HG03175 (cell line): ENCODE data around the gene USP48.

Source experiments
- ATAC-seq: cut with Tn5 transposase; IDR thresholded peaks from one replicate; pipeline ENCODE4 v1.9.1; 2021; ENCODE audit warnings: mild to moderate bottlenecking, moderate library complexity; ENCODE audit not compliant: unreplicated experiment

The USP48 gene

DNA sequence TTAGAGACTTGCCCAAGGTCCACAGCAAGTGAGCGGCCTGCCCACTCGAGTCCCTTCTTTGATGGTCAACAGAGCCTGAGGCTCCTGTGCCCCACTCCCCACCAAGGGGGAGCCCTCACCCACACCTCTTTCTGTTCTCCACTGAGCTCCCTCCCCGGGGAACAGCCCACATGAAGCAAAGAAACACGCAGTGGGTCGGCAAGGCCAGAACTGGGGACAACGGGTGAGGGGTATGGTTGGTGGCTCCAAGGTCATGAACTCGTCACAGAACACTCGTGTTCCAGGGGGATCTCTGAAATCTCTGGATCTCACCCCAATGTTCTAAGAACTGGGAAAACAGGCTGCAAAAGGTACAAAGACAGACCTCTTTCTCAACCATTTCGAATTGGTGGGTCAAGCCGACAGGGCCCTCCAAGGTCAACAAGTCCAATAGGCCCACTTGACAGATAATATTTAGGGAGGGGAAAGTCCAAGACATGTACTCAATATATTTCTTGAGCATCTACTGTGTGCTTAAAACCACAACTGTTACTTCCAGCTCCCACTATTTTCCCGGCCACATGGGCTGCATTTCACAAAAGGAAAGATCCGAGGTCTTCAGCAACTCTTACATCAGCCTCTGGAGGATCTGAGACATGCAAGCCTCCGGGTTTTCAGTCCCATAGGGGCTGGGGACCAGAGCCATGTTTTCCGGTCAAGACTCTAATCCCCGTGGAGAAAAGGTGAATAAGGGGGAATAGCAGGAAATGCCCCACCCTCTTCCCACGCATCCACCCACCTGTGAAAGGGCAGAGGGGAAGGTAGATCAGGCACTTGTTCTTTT, 112.7 kb downstream of the USP48 start:
- ATAC-seq, result no peak

DNA sequence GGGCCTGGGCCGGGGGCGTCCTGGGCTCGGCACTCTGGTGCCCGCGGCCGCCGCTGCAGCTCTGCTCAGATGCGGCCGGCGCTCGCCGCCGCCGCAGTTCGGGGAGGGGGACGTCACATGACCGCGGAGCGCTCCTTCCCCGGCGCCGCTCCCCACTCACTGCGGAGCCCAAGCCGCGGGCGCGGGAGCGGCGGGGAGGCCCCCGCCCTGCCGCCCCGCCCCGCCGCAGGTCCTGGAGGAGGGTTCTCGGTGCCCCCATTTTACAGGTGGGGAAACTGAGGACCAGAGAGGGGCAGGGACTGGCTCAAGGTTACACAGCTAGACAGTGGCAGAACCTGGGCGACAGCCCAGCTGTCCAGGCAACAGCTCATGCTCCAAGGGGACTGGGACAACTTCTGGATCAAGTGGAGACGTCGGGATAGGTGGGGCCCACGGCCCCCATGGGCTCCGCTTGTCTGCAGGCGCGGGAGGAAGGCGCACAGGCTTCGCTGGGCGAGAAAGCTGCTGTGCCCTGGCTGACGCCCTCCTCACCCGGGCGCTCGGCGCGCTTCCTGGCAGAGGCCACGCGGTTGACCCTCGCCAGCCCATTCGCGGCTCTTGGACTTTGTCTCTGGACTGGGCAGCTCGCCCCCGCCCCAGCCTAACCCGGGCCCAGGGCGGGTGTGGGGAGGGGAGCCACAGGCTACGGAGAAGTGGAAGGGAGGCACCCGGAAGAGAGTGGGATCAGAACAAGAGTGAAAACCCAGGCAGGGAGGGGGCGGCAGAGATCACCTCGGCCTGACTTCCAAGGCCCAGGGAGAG, 113.5 kb downstream of the USP48 start, which contains the start of gene RAP1GAP:
RAP1GAP (minus strand) TSS at position 100 of the 801 bp plus-strand sequence. CDS start 49,325 bp downstream, outside the sequence.
- ATAC-seq, result no peak

DNA sequence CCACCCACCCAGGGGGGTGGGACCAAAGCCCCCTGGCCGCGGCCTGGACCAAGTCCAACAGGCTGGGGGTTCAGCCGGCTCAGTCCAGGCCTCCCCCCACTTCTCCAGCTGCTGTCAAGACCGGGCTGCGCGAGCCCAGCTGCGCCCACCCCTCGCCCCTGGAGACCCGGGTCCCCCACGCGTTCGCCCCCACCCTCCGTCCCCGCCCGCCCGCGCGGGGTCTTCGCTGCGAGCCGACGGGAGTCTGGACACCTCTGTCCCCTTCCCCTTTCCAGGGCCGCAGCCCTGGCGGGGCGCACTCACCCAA, 114.0 kb downstream of the USP48 start:
- no peak for ATAC-seq

DNA sequence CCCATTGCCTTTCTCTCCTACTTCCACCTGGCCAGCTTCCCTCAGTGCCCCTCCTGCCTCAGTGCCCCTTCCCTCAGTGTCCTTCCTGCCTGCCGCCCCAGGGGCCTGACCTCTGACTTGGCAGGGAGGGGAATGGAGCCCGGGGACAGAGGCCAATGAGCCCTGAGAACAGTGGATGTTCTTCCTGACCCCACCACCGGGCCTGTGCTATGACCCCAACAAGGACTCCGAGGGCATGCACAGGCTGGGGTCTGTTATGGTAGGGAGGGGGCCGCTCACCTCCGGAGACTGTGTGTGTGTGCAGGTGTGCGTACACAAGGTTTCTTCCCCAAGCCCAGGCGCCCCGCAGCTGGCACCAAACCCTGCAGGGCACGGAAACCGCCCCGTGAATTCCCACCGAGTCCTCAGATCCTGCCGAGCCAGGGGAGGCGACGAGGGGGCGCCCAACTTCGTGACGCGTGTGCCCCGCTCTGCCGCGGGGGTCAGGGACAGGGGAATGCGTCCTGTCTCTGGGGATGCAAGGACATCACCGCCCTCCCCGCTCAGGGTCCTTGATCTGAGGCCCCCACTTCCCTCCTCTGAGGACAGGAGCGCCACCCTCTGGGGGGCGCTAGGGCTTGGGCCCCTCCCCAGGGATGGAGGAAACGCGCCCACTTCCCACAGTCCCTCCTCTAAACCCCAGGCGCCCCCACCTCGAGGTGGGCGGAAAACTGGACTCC, 114.6 kb downstream of the USP48 start:
- no peak for ATAC-seq

GRCh38 chr1:21667348-21668231, 115.4 kb downstream of the USP48 start:
- ATAC-seq, result no peak

GRCh38 chr1:21666576-21667320, 116.2 kb downstream of the USP48 start:
- ATAC-seq, result no peak

DNA sequence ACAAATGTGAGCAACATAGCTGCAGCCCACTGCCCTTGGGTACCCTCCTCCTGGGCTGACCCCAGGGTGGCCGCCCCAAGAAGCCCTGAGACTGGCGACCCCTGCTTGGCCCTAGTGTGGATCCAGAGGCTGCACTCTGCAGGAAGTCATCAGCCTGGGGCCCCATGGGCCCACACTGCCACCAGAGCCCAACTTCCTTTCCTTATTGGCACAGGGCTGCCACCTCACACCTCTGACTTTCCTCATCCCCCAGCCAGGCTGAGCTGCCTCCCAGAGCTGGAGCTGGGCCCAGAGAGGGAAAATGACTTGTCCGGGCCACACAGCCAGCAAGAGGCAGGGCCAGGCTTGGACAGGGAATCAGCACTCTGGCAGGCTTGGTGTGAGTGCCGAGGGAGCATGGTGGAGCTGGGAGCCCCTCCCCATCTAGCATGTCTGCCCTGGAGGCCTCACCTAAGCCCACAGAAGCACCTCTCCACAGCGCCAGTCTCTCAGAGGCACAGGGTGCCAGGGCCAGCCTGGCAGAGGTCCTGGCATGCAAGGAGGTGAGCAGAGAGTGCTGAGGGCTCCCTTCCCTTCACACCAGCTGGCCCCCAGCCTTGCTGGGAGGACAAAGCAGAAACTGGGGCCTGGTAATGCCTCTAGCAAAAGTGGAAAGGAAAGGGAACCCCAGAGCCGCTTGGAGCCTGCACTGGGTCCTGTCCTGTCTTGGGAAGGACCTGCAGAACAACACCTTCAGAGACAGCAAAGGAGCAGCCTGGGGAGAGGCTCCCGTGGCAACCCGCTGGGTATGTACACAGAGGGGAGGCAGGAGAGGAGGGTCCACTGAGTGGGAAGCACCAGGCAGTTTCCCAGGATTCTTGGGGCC, 117.0 kb downstream of the USP48 start:
- ATAC-seq, result no peak

- ATAC-seq, result no peak
These were observed 118.0 kb downstream of the USP48 start for GRCh38 chr1:21664806-21665588.

DNA sequence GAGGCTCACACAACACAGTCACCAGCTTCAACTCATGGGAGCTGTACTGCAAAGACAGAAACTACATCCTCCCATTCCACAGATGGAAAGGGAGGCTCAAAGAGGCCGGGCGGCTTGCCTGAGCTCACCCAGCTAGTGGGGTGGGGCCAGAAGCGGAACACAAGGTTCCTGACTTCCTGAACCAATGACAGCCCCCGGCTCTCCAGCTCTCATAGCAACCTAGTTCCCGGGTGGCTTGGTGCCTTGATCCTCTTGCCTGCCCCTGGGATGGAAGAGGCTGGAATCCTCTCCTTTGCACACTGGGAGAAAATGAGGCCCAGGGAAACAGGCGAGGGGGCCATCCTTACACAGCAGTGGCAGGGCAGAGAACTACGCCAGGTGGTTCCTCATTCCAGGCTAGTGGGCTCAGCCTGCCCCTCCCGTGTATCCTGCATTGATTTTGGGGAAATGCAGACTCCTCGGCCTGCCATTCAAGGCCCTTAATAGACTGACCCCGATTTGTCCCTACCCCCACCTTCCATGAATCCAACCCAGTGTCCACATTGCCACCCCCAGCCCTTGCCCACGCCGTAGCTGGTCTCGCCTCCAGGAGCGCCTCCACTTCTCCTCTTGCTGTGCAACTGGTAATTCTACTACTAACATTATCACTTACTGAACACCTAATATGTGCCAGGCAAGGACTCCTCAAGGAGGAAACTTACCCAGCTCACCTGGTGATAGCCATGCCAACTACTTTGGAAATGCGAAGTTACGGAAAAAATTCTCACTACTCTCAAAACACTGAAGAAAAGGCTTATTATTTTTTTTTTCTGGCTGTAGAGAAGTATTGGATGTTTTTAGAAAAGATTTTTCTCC, 118.8 kb downstream of the USP48 start:
- ATAC-seq, result no peak

GRCh38 chr1:21663248-21663950, 119.5 kb downstream of the USP48 start:
- no peak for ATAC-seq

GRCh38 chr1:21662426-21663247, 120.3 kb downstream of the USP48 start:
- ATAC-seq, result no peak

DNA sequence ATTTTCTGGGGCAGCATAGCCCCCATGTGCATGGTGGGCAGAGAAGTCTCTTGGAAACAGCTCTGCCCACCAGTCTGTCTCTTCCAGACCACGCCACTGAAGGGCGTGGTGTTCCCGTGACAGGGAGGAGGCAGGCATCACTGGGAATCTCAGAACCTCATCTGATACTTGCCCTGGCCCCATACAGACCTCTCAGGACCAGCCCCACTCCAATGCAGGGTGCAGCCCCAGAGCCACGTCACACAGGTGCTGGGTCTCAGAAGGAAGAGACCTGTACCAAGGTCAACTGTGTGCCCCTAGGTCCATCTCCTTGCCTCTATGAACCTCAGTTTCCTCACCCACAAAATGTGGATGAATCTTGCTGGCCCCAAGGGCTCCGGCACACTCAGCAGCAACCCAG, 121.1 kb downstream of the USP48 start:
- no peak for ATAC-seq

DNA sequence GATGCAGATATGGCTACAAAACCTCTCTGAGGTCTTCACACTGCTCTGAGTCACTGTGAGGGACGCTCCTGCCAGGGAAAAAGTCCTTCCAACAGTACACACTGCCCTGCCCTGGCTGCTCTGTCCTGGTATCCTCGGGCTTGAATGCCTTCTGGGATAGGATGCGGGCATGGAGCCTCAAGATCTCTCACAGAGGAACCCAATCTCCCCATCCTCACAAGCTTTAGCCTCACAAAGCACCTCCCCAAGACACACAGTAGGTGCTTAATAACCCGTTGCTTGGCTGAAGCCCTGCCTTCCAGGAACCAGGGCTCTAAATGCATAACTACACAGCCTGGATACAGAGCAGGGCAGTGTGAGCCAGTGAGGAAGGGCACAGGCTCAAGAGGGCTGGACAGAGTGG, 123.0 kb downstream of the USP48 start:
- no peak for ATAC-seq

DNA sequence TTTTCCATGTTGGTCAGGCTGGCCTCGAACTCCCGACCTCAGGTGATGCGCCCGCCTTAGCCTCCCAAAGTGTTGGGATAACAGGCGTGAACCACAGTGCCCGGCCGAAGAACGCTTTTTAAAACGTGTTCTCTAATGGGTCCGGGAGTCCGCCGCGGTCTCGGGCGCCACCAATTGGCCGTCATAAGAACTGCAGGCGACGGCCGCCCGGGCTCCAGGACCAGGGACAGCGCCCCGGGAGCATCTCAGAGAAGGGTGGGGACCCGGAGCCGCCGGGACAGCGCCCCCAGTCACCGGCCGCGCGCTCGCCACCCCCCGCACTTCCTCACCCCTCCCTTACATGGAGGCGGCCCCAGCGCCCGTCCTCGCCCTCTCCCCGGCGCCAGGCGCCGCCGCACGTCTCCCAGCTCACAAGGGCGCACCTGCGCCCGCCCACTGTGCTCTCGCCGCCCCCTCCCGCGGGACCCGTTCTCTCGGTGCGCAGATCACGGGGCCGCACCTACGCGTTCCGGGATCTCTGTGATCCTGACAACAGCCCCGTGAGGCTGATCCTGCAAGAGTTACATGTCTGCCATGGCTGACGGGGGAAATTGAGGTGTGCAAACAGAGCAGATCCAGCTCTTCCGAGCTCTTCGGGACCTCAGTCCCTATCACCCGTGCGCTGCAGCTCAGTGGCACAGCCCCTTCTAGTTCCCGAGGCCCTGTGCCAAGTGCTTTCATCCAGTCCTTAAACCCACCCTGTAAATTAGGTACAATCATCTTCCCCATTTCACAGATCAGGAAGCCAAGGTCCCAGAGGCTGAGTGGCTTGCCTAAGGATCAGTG, 123.6 kb downstream of the USP48 start:
- no peak for ATAC-seq
